K562 (cell line): ENCODE data around the gene GNAS-AS1. TPM values are rescaled to one million over a fixed set of nuclear protein-coding genes. Genes with fewer than 3 reads are reported as not detected.
A peak's percentile ranks its signal among the peaks of the same experiment; 100 is the strongest.

Experiments
- HLTF ChIP-seq: fragments of 450-650 bp; IDR thresholded peaks from 2 replicates; pipeline ENCODE4 v1.6.1; 2016
- NBN ChIP-seq: fragments of 450-650 bp; IDR thresholded peaks from 2 replicates; pipeline ENCODE4 v1.6.1; 2016; ENCODE audit warnings: low read depth, mild to moderate bottlenecking
- ZKSCAN1 ChIP-seq: fragments of 150-350 bp; IDR thresholded peaks from 2 replicates; pipeline ENCODE4 v1.6.1; 2016; ENCODE audit warnings: low read depth, low read length
- ZNF133 ChIP-seq: fragments of 250-450 bp; sonication (Bioruptor Pico); IDR thresholded peaks from 2 replicates; pipeline ENCODE4 v1.4.0; 2020; ENCODE audit warnings: mild to moderate bottlenecking
- microRNA counts: library from miRNA; unstranded; fragments of <30 nt; microRNA quantifications from one replicate; lab custom pipeline; 2016
- microRNA-seq: library from miRNA; unstranded; fragments of <30 nt; microRNA quantifications from one replicate; pipeline ENCODE4, GENCODE V29; 2018; ENCODE audit warnings: borderline microRNAs expressed
- polyA plus RNA-seq, 8 experiments: library from polyadenylated mRNA; depleted of rRNA in 4 of 8; stranded (reverse) in 5 of 8; unstranded in 3 of 8; fragments of >200 nt; fragmentation: Nextera tagmentation in 2 of 8; fragmentation: Illumina TruSeq in 1 of 8; extraction: Ambion mirVana in 2 of 8; extraction: Trizol in 1 of 8; gene quantifications; 2 replicates each; pipeline versions ENCODE4 v1.2.1 to v1.2.3, GENCODE V29; 2011 to 2014; ENCODE audit warnings: inconsistent platforms in 1 of 8, missing spikeins in 1 of 8
- small RNA-seq: library from RNA; depleted of rRNA; stranded (forward); fragments of <200 nt; gene quantifications from one replicate; pipeline ENCODE3, GENCODE V24; 2014
- total RNA-seq, 7 experiments: library from RNA; depleted of rRNA in 6 of 7; stranded (reverse); fragments of >200 nt in 6 of 7; fragmentation: Illumina TruSeq in 2 of 7; extraction: Trizol in 2 of 7; gene quantifications; 2 replicates each; pipeline versions ENCODE4 v1.2.1 to v1.2.3, GENCODE V29; 2011 to 2021; ENCODE audit warnings: low replicate concordance in 1 of 7
- TF ChIP-seq, protein P1 (sequence below): sonication (generic); formaldehyde crosslinking; IDR thresholded peaks from 2 replicates; pipeline ENCODE4 v1.4.0; 2020; ENCODE audit warnings: mild to moderate bottlenecking, missing genetic modification reagents
- TF ChIP-seq, protein P2 (sequence below), 3 experiments: IDR thresholded peaks in 2 of 3; conservative IDR thresholded peaks in 1 of 3; 2 replicates each; pipeline ENCODE4 v1.5.1; 2011 to 2012; ENCODE audit warnings: low read length in 3 of 3, mild to moderate bottlenecking in 3 of 3, control low read depth in 2 of 3, improper control_type of control experiment in 1 of 3, inconsistent platforms in 1 of 3, low read depth in 1 of 3, mixed read lengths in 1 of 3, moderate library complexity in 1 of 3; ENCODE audit not compliant: insufficient read depth in 2 of 3
- TF ChIP-seq, protein P3 (sequence below), 2 experiments: fragments of 450-650 bp in 1 of 2; sonication (generic) in 1 of 2; formaldehyde crosslinking; conservative IDR thresholded peaks; 2 replicates each; pipeline versions ENCODE4 v1.4.0 to v1.8.1; 2020 to 2022; ENCODE audit warnings: mild to moderate bottlenecking in 1 of 2, missing genetic modification reagents in 1 of 2
- TF ChIP-seq, protein P4 (sequence below): IDR thresholded peaks from 2 replicates; pipeline ENCODE4 v1.6.1; 2016; ENCODE audit warnings: missing genetic modification characterization, missing compliant biosample characterization

GNAS-AS1 gene
- total and polyA plus RNA-seq, 9 of the 15 experiments (the other 6 are each of a cell fraction or from before 2014, with no cell fraction given), result 0.04 to 2.5 (median 0.25) TPM

DNA sequence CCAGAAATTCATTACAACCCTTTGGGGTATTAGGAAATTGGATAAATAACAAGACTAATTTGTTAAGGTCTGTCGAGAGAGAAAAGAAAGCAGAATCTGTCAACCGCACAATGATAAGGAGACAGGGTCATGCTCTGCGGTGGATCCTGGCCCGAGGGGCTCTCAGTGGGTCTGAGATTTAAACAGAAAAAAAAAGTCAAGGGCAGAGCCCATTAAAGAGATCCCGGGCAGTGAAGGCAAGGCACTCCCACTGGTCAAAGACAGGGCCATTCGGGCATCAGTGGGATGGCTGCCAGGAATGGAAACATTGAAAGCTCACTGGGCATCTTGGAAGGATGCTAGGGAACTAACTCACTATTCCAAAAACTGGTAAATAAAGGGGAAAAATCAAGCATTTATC lies 77.9 kb downstream of the GNAS-AS1 start (continued):
- TF ChIP-seq, protein P1, sequence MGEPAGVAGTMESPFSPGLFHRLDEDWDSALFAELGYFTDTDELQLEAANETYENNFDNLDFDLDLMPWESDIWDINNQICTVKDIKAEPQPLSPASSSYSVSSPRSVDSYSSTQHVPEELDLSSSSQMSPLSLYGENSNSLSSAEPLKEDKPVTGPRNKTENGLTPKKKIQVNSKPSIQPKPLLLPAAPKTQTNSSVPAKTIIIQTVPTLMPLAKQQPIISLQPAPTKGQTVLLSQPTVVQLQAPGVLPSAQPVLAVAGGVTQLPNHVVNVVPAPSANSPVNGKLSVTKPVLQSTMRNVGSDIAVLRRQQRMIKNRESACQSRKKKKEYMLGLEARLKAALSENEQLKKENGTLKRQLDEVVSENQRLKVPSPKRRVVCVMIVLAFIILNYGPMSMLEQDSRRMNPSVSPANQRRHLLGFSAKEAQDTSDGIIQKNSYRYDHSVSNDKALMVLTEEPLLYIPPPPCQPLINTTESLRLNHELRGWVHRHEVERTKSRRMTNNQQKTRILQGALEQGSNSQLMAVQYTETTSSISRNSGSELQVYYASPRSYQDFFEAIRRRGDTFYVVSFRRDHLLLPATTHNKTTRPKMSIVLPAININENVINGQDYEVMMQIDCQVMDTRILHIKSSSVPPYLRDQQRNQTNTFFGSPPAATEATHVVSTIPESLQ (CRISPR knock-in tag), result no peak
- TF ChIP-seq ZNF133, result no peak
- TF ChIP-seq, protein P2, sequence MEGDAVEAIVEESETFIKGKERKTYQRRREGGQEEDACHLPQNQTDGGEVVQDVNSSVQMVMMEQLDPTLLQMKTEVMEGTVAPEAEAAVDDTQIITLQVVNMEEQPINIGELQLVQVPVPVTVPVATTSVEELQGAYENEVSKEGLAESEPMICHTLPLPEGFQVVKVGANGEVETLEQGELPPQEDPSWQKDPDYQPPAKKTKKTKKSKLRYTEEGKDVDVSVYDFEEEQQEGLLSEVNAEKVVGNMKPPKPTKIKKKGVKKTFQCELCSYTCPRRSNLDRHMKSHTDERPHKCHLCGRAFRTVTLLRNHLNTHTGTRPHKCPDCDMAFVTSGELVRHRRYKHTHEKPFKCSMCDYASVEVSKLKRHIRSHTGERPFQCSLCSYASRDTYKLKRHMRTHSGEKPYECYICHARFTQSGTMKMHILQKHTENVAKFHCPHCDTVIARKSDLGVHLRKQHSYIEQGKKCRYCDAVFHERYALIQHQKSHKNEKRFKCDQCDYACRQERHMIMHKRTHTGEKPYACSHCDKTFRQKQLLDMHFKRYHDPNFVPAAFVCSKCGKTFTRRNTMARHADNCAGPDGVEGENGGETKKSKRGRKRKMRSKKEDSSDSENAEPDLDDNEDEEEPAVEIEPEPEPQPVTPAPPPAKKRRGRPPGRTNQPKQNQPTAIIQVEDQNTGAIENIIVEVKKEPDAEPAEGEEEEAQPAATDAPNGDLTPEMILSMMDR (IDR thresholded peaks at IDR 0.05 in 2 of 3, conservative IDR thresholded peaks at IDR 0.05 in 1 of 3; ENCODE audit: insufficient read depth in 2 of 3, low read depth in 1 of 3, low read length in 3 of 3), result no peak
- TF ChIP-seq, protein P3, sequence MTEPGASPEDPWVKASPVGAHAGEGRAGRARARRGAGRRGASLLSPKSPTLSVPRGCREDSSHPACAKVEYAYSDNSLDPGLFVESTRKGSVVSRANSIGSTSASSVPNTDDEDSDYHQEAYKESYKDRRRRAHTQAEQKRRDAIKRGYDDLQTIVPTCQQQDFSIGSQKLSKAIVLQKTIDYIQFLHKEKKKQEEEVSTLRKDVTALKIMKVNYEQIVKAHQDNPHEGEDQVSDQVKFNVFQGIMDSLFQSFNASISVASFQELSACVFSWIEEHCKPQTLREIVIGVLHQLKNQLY (CRISPR knock-in tag; conservative IDR thresholded peaks at IDR 0.05), result no peak
- TF ChIP-seq, protein P4, sequence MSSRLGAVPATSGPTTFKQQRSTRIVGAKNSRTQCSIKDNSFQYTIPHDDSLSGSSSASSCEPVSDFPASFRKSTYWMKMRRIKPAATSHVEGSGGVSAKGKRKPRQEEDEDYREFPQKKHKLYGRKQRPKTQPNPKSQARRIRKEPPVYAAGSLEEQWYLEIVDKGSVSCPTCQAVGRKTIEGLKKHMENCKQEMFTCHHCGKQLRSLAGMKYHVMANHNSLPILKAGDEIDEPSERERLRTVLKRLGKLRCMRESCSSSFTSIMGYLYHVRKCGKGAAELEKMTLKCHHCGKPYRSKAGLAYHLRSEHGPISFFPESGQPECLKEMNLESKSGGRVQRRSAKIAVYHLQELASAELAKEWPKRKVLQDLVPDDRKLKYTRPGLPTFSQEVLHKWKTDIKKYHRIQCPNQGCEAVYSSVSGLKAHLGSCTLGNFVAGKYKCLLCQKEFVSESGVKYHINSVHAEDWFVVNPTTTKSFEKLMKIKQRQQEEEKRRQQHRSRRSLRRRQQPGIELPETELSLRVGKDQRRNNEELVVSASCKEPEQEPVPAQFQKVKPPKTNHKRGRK (tag), result no peak
- no peak for TF ChIP-seq ZKSCAN1
- TF ChIP-seq HLTF, result no peak
- TF ChIP-seq NBN, result no peak

MicroRNA genes within 50 kb of the gene (microRNA counts, 767-probe panel; counts per million panel counts)
- not detected for microRNA hsa-miR-296-3p (lab: Ali Mortazavi, UCI)
- 3,455 counts per million, percentile 75 among the panel's probes with 10 or more counts for microRNA hsa-miR-296-5p (lab: Ali Mortazavi, UCI)
- not detected for microRNA hsa-miR-298 (lab: Ali Mortazavi, UCI)

Small RNA genes within 50 kb of the gene (microRNA-seq; reads per million reads assigned to microRNA genes)
- not detected for gene MIR298

Small RNA genes within 50 kb of the gene (small RNA-seq; reads per million reads assigned to genes)
- gene MIR298 (not detected), gene RF02127 (not detected), gene RF02128 (not detected), gene RF02130 (not detected), gene RF02131 (not detected)

Other genes with a start within 250 kb of the GNAS-AS1 start
Only the 7 nearest of the 8 such genes appear.
- 1.1 and 1.4 TPM in 2 replicates for gene NPEPL1, start 158.1 kb downstream of the GNAS-AS1 start, total RNA-seq (2014; rRNA removed)
- gene NPEPL1, start 158.1 kb downstream of the GNAS-AS1 start, total RNA-seq (2014; rRNA removed; fragmentation: Illumina TruSeq; extraction: Trizol), result 0.22 and 0.29 TPM in 2 replicates
- gene NPEPL1, start 158.1 kb downstream of the GNAS-AS1 start, total RNA-seq (2015; rRNA removed; fragmentation: Illumina TruSeq; extraction: Trizol), result 1.7 and 1.9 TPM in 2 replicates
- gene NPEPL1, start 158.1 kb downstream of the GNAS-AS1 start, total RNA-seq (2021), result 2.3 and 3.9 TPM in 2 replicates
- gene NPEPL1, start 158.1 kb downstream of the GNAS-AS1 start, polyA plus RNA-seq (2011; rRNA removed), result 0.36 and 1.6 TPM in 2 replicates
- 0.94 and 1.8 TPM in 2 replicates for gene NPEPL1, start 158.1 kb downstream of the GNAS-AS1 start, polyA plus RNA-seq (2014; fragmentation: Illumina TruSeq; extraction: Trizol)
- gene NPEPL1, start 158.1 kb downstream of the GNAS-AS1 start, polyA plus RNA-seq (2014; fragmentation: Nextera tagmentation; extraction: Ambion mirVana), result under 1 TPM; 0.04 to 0.07 TPM
- gene NPEPL1, start 158.1 kb downstream of the GNAS-AS1 start, polyA plus RNA-seq (2014; rRNA removed), result 5.0 and 5.6 TPM in 2 replicates
- 266 and 294 TPM in 2 replicates for gene GNAS, start 1.8 kb upstream of the GNAS-AS1 start, total RNA-seq (2014; rRNA removed)
- gene GNAS, start 1.8 kb upstream of the GNAS-AS1 start, total RNA-seq (2014; rRNA removed; fragmentation: Illumina TruSeq; extraction: Trizol), result 212 and 224 TPM in 2 replicates
- 216 and 220 TPM in 2 replicates for gene GNAS, start 1.8 kb upstream of the GNAS-AS1 start, total RNA-seq (2015; rRNA removed; fragmentation: Illumina TruSeq; extraction: Trizol)
- 422 and 439 TPM in 2 replicates for gene GNAS, start 1.8 kb upstream of the GNAS-AS1 start, total RNA-seq (2021)
- gene GNAS, start 1.8 kb upstream of the GNAS-AS1 start, polyA plus RNA-seq (2011; rRNA removed), result 321 and 329 TPM in 2 replicates
- gene GNAS, start 1.8 kb upstream of the GNAS-AS1 start, polyA plus RNA-seq (2014; fragmentation: Illumina TruSeq; extraction: Trizol), result 648 and 649 TPM in 2 replicates
- gene GNAS, start 1.8 kb upstream of the GNAS-AS1 start, polyA plus RNA-seq (2014; fragmentation: Nextera tagmentation; extraction: Ambion mirVana), result 100 to 1,000 TPM; 128 to 129 TPM
- gene GNAS, start 1.8 kb upstream of the GNAS-AS1 start, polyA plus RNA-seq (2014; rRNA removed), result 343 and 398 TPM in 2 replicates
- 96.5 and 113 TPM in 2 replicates for gene NELFCD, start 130.4 kb upstream of the GNAS-AS1 start, total RNA-seq (2014; rRNA removed)
- gene NELFCD, start 130.4 kb upstream of the GNAS-AS1 start, total RNA-seq (2014; rRNA removed; fragmentation: Illumina TruSeq; extraction: Trizol), result 77.9 and 80.6 TPM in 2 replicates
- 84.7 and 86.6 TPM in 2 replicates for gene NELFCD, start 130.4 kb upstream of the GNAS-AS1 start, total RNA-seq (2015; rRNA removed; fragmentation: Illumina TruSeq; extraction: Trizol)
- gene NELFCD, start 130.4 kb upstream of the GNAS-AS1 start, total RNA-seq (2021), result 111 and 116 TPM in 2 replicates
- 138 and 163 TPM in 2 replicates for gene NELFCD, start 130.4 kb upstream of the GNAS-AS1 start, polyA plus RNA-seq (2011; rRNA removed)
- gene NELFCD, start 130.4 kb upstream of the GNAS-AS1 start, polyA plus RNA-seq (2014; fragmentation: Illumina TruSeq; extraction: Trizol), result 136 and 137 TPM in 2 replicates
- 10 to 100 TPM; 11.7 to 22.2 TPM for gene NELFCD, start 130.4 kb upstream of the GNAS-AS1 start, polyA plus RNA-seq (2014; fragmentation: Nextera tagmentation; extraction: Ambion mirVana)
- 121 and 123 TPM in 2 replicates for gene NELFCD, start 130.4 kb upstream of the GNAS-AS1 start, polyA plus RNA-seq (2014; rRNA removed)
- gene CTSZ, start 156.4 kb upstream of the GNAS-AS1 start, total RNA-seq (2014; rRNA removed), result 73.2 and 83.8 TPM in 2 replicates
- 62.6 and 63.8 TPM in 2 replicates for gene CTSZ, start 156.4 kb upstream of the GNAS-AS1 start, total RNA-seq (2014; rRNA removed; fragmentation: Illumina TruSeq; extraction: Trizol)
- 82.8 and 82.9 TPM in 2 replicates for gene CTSZ, start 156.4 kb upstream of the GNAS-AS1 start, total RNA-seq (2015; rRNA removed; fragmentation: Illumina TruSeq; extraction: Trizol)
- 84.7 and 97.7 TPM in 2 replicates for gene CTSZ, start 156.4 kb upstream of the GNAS-AS1 start, total RNA-seq (2021)
- gene CTSZ, start 156.4 kb upstream of the GNAS-AS1 start, polyA plus RNA-seq (2011; rRNA removed), result 83.8 and 93.1 TPM in 2 replicates
- 123 and 143 TPM in 2 replicates for gene CTSZ, start 156.4 kb upstream of the GNAS-AS1 start, polyA plus RNA-seq (2014; fragmentation: Illumina TruSeq; extraction: Trizol)
- gene CTSZ, start 156.4 kb upstream of the GNAS-AS1 start, polyA plus RNA-seq (2014; fragmentation: Nextera tagmentation; extraction: Ambion mirVana), result 1 to 10 TPM; 1.6 to 5.3 TPM
- 96.2 and 107 TPM in 2 replicates for gene CTSZ, start 156.4 kb upstream of the GNAS-AS1 start, polyA plus RNA-seq (2014; rRNA removed)
- gene TUBB1, start 168.5 kb upstream of the GNAS-AS1 start, total RNA-seq (2014; rRNA removed), result 1.7 and 2.1 TPM in 2 replicates
- gene TUBB1, start 168.5 kb upstream of the GNAS-AS1 start, total RNA-seq (2014; rRNA removed; fragmentation: Illumina TruSeq; extraction: Trizol), result 2.3 and 2.8 TPM in 2 replicates
- gene TUBB1, start 168.5 kb upstream of the GNAS-AS1 start, total RNA-seq (2015; rRNA removed; fragmentation: Illumina TruSeq; extraction: Trizol), result 2.0 and 2.4 TPM in 2 replicates
- gene TUBB1, start 168.5 kb upstream of the GNAS-AS1 start, total RNA-seq (2021), result 1.9 and 3.9 TPM in 2 replicates
- 1.1 and 3.6 TPM in 2 replicates for gene TUBB1, start 168.5 kb upstream of the GNAS-AS1 start, polyA plus RNA-seq (2011; rRNA removed)
- gene TUBB1, start 168.5 kb upstream of the GNAS-AS1 start, polyA plus RNA-seq (2014; fragmentation: Illumina TruSeq; extraction: Trizol), result 3.1 and 4.1 TPM in 2 replicates
- 1 to 10 TPM; 1.5 to 1.6 TPM for gene TUBB1, start 168.5 kb upstream of the GNAS-AS1 start, polyA plus RNA-seq (2014; fragmentation: Nextera tagmentation; extraction: Ambion mirVana)
- gene TUBB1, start 168.5 kb upstream of the GNAS-AS1 start, polyA plus RNA-seq (2014; rRNA removed), result 1.9 and 3.0 TPM in 2 replicates
- 49.4 and 64.1 TPM in 2 replicates for gene ATP5F1E, start 181.4 kb upstream of the GNAS-AS1 start, total RNA-seq (2014; rRNA removed)
- gene ATP5F1E, start 181.4 kb upstream of the GNAS-AS1 start, total RNA-seq (2014; rRNA removed; fragmentation: Illumina TruSeq; extraction: Trizol), result 113 and 123 TPM in 2 replicates
- 98.7 and 109 TPM in 2 replicates for gene ATP5F1E, start 181.4 kb upstream of the GNAS-AS1 start, total RNA-seq (2015; rRNA removed; fragmentation: Illumina TruSeq; extraction: Trizol)
- 125 and 146 TPM in 2 replicates for gene ATP5F1E, start 181.4 kb upstream of the GNAS-AS1 start, total RNA-seq (2021)
- 140 and 167 TPM in 2 replicates for gene ATP5F1E, start 181.4 kb upstream of the GNAS-AS1 start, polyA plus RNA-seq (2011; rRNA removed)
- gene ATP5F1E, start 181.4 kb upstream of the GNAS-AS1 start, polyA plus RNA-seq (2014; fragmentation: Illumina TruSeq; extraction: Trizol), result 60.3 and 67.7 TPM in 2 replicates
- gene ATP5F1E, start 181.4 kb upstream of the GNAS-AS1 start, polyA plus RNA-seq (2014; fragmentation: Nextera tagmentation; extraction: Ambion mirVana), result 100 to 1,000 TPM; 161 to 162 TPM
- 109 and 117 TPM in 2 replicates for gene ATP5F1E, start 181.4 kb upstream of the GNAS-AS1 start, polyA plus RNA-seq (2014; rRNA removed)
- 90.3 and 96.8 TPM in 2 replicates for gene PRELID3B, start 191.9 kb upstream of the GNAS-AS1 start, total RNA-seq (2014; rRNA removed)
- gene PRELID3B, start 191.9 kb upstream of the GNAS-AS1 start, total RNA-seq (2014; rRNA removed; fragmentation: Illumina TruSeq; extraction: Trizol), result 136 and 140 TPM in 2 replicates
- gene PRELID3B, start 191.9 kb upstream of the GNAS-AS1 start, total RNA-seq (2015; rRNA removed; fragmentation: Illumina TruSeq; extraction: Trizol), result 112 and 120 TPM in 2 replicates
- gene PRELID3B, start 191.9 kb upstream of the GNAS-AS1 start, total RNA-seq (2021), result 99.5 and 105 TPM in 2 replicates
- 83.6 and 96.0 TPM in 2 replicates for gene PRELID3B, start 191.9 kb upstream of the GNAS-AS1 start, polyA plus RNA-seq (2011; rRNA removed)
- 91.7 and 101 TPM in 2 replicates for gene PRELID3B, start 191.9 kb upstream of the GNAS-AS1 start, polyA plus RNA-seq (2014; fragmentation: Illumina TruSeq; extraction: Trizol)
- gene PRELID3B, start 191.9 kb upstream of the GNAS-AS1 start, polyA plus RNA-seq (2014; fragmentation: Nextera tagmentation; extraction: Ambion mirVana), result 100 to 1,000 TPM; 156 to 186 TPM
- 77.0 and 81.2 TPM in 2 replicates for gene PRELID3B, start 191.9 kb upstream of the GNAS-AS1 start, polyA plus RNA-seq (2014; rRNA removed)